NB4 (cell line): ENCODE data around the gene UFD1.

Experiments
- CTCF ChIP-seq: IDR thresholded peaks from one replicate; pipeline ENCODE4 v1.5.1; 2012; ENCODE audit warnings: low read depth, low read length
- MAX ChIP-seq: IDR thresholded peaks from 2 replicates; pipeline ENCODE4 v1.6.1; 2011; ENCODE audit warnings: low read depth, low read length
- MYC ChIP-seq: IDR thresholded peaks from 2 replicates; pipeline ENCODE4 v1.6.1; 2011; ENCODE audit warnings: low read depth, low read length
- POLR2A ChIP-seq: IDR thresholded peaks from 2 replicates; pipeline ENCODE4 v1.6.1; 2011; ENCODE audit warnings: mild to moderate bottlenecking; ENCODE audit not compliant: insufficient read length; ENCODE audit errors: extremely low read depth

GRCh38 chr22:19506212-19506611, 27.2 kb upstream of the UFD1 start:
- TF ChIP-seq CTCF = no peak
- no peak for TF ChIP-seq MAX
- no peak for TF ChIP-seq MYC
- no peak for TF ChIP-seq POLR2A
